ENCODE measurements around the gene STXBP5. TPM values are rescaled to one million over a fixed set of nuclear protein-coding genes. Genes with fewer than 3 reads are reported as not detected.
A peak's percentile ranks its signal among the peaks of the same experiment; 100 is the strongest.

The STXBP5 gene
- 10 to 100 TPM in 1 of 2 donors, 1 to 10 TPM in 1; 9.9 to 13.6 TPM for total RNA-seq

GRCh38 chr6:147204060-147204785, at the start of gene STXBP5:
Gene STXBP5 (plus strand): TSS chr6:147204417. CDS start chr6:147204533, 116 bp downstream.
- DNase-seq (ENCODE audit: low spot score), result no peak
- H3K4me3 ChIP-seq, result peak within 1 kb of the TSS; percentile 73 to 90

DNA sequence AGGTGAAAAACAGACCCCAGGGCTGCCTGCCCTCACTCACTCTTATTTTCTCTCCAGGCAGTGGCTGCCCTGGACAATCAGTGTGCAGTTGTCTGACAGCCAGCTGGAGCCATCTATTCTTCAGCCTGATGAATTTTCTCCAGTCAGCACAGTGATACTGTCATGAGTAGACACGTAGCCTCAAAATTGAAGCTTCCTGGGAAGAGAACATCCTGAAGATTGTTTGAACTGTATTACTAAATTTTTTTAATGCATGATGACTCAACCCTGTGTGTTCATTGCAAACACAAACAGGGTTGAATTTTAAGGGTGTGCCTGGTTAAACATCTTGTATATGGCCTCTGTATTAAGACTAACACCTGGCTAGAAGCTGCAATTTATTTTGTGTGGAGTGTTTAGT, 49.8 kb upstream of the STXBP5 start:
- Histone ChIP-seq H3K4me3 (no peak overlapping the region), H3K27me3 (no peaks in the 10 kb centered on the region), H3K36me3 (no peaks in the 10 kb centered on the region), H3K4me1 (no peaks in the 10 kb centered on the region), H3K9me3 (no peaks in the 10 kb centered on the region), H3K27ac (no peak overlapping the region)
- no peak for DNase-seq (ENCODE audit: low spot score)
- TF ChIP-seq, protein P1, sequence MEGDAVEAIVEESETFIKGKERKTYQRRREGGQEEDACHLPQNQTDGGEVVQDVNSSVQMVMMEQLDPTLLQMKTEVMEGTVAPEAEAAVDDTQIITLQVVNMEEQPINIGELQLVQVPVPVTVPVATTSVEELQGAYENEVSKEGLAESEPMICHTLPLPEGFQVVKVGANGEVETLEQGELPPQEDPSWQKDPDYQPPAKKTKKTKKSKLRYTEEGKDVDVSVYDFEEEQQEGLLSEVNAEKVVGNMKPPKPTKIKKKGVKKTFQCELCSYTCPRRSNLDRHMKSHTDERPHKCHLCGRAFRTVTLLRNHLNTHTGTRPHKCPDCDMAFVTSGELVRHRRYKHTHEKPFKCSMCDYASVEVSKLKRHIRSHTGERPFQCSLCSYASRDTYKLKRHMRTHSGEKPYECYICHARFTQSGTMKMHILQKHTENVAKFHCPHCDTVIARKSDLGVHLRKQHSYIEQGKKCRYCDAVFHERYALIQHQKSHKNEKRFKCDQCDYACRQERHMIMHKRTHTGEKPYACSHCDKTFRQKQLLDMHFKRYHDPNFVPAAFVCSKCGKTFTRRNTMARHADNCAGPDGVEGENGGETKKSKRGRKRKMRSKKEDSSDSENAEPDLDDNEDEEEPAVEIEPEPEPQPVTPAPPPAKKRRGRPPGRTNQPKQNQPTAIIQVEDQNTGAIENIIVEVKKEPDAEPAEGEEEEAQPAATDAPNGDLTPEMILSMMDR (IDR thresholded peaks at IDR 0.05), result no peak

More at GRCh38 chr6:147204060-147204785, at the start of gene STXBP5:
- peak within 1 kb of the TSS; percentile 93 for H3K27ac ChIP-seq
- TF ChIP-seq, protein P1 (IDR thresholded peaks at IDR 0.05), result no peak
- H3K4me1 ChIP-seq, result peaks cover 0 to 27% of the 10 kb centered on the region in 2 donors
- H3K36me3 ChIP-seq, result no peaks in the 10 kb centered on the region
- H3K9me3 ChIP-seq, result no peaks in the 10 kb centered on the region
- no peaks in the 10 kb centered on the region for H3K27me3 ChIP-seq

DNA sequence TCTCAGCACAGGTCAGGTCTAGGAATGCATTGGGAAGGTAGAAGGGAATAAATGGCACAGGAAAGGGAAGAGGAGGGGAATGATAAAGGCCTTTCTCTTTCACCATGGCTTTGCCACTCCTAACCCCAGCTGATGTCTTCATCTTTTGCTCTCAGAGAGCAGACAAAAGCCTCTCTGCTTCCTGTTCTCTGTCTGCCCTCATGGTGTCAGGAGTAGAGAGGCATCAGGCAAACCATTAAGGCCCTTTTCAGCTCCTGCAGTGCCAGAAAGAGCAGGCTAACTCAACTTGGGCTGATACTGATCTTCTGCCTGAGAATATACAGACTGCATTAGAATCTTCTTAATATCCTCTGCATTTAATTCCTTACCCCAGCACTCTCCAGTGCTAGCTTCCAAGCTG, 48.0 kb upstream of the STXBP5 start:
- Histone ChIP-seq H3K4me1 (no peaks in the 10 kb centered on the region), H3K9me3 (no peaks in the 10 kb centered on the region), H3K27me3 (no peaks in the 10 kb centered on the region), H3K27ac (no peak overlapping the region), H3K4me3 (no peak overlapping the region), H3K36me3 (no peaks in the 10 kb centered on the region)
- TF ChIP-seq, protein P1 (IDR thresholded peaks at IDR 0.05), result no peak
- no peak for DNase-seq (ENCODE audit: low spot score)

DNA sequence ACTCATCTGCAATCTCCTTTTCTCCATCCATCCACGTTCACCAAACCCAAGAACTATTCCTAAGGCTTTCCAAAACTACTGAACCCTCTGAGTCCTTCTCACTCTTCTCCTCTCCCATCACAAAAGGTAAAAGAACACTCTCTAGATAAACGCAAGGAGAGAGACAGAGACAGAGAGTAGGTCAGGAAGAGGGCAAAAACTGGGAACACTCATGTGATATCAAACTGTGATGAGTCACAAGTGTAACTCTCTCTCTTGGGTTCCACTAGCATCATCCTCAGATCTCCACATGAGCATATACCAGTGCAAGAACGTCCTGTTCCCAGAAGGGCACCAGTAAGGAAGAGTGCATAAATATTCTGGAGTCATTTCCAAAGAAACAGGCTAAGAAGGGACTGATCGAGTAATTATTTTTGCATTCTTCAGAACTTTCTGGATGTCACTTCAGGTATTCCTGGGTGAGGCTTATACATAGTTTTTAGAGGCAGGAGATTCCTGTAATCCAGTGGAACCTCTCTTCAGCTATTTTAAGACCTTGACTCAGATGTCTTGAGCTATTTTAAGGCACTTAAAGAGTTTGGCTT, 47.3 kb upstream of the STXBP5 start:
- H3K9me3 ChIP-seq, result no peaks in the 10 kb centered on the region
- no peaks in the 10 kb centered on the region for H3K4me1 ChIP-seq
- H3K27ac ChIP-seq, result no peak overlapping the region
- no peak for DNase-seq (ENCODE audit: low spot score)
- H3K36me3 ChIP-seq, result no peaks in the 10 kb centered on the region
- H3K4me3 ChIP-seq, result no peak overlapping the region
- no peaks in the 10 kb centered on the region for H3K27me3 ChIP-seq
- TF ChIP-seq, protein P1 (IDR thresholded peaks at IDR 0.05), result no peak

DNA sequence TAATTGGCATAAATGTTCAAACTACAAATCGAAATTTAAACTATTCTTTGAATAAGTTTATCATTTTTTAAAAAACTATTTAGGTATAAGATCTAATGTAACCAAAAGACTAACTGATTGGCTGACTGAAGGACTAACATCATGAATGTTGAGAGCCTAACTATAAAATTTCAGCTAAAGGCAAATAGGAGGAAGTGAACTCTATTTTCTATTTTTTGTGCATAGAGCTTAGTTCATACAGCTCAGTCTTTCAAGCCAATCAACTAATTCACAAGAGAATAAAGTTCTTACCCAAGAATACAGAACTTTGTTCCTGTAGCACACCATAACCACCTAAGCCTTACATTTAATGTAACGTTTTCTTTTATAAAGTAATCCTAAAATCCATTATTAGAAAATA, 46.3 kb upstream of the STXBP5 start:
- Histone ChIP-seq H3K4me1 (no peaks in the 10 kb centered on the region), H3K36me3 (no peaks in the 10 kb centered on the region), H3K27me3 (no peaks in the 10 kb centered on the region), H3K4me3 (no peak overlapping the region), H3K9me3 (no peaks in the 10 kb centered on the region), H3K27ac (no peak overlapping the region)
- TF ChIP-seq, protein P1 (IDR thresholded peaks at IDR 0.05), result no peak
- no peak for DNase-seq (ENCODE audit: low spot score)
